OCI-LY7 (cell line): ENCODE measurements around the gene TECPR2. TPM values are rescaled to one million over a fixed set of nuclear protein-coding genes. Genes with fewer than 3 reads are reported as not detected.

Experiments used
- BruUV-seq: library from RNA; stranded (reverse); fragments of 400-500 nt; replicated peaks from 2 replicates; lab custom pipeline; 2021; lab: Mats Ljungman, UMichigan
- CTCF ChIA-PET: fragments of 300-600 bp; sonication (Branson Sonifier 250); formaldehyde crosslinking; loops from one replicate; lab custom pipeline; 2022; ENCODE audit warnings: antibody characterized with exemption; ENCODE audit not compliant: unreplicated experiment; lab: Charles Lee
- POLR2A ChIA-PET: fragments of 300-600 bp; sonication (Branson Sonifier 250); formaldehyde crosslinking; loops from one replicate; lab custom pipeline; 2022; ENCODE audit warnings: antibody characterized with exemption; lab: Charles Lee
- DNase-seq: peaks from one replicate; pipeline ENCODE4 v3.0.0-alpha.2; 2015; ENCODE audit warnings: low spot score
- H2AFZ ChIP-seq: fragments of 200-600 bp; sonication (generic), shearing (Covaris generic); 2 replicates; pipeline ENCODE4 v1.6.1; 2014; ENCODE audit warnings: mild to moderate bottlenecking, antibody characterized with exemption, low read length, moderate library complexity
- H3K27ac ChIP-seq: fragments of 200-600 bp; sonication (generic); 2 replicates; pipeline ENCODE4 v1.5.1; 2014; ENCODE audit warnings: mixed run types, low read depth, mild to moderate bottlenecking, moderate library complexity, low read length, inconsistent platforms; ENCODE audit not compliant: poor library complexity, severe bottlenecking
- H3K36me3 ChIP-seq: fragments of 200-600 bp; sonication (generic); 2 replicates; pipeline ENCODE4 v1.6.1; 2014; ENCODE audit warnings: mild to moderate bottlenecking, antibody characterized with exemption, low read length, moderate library complexity, mixed read lengths; ENCODE audit not compliant: insufficient read depth
- H3K4me1 ChIP-seq: fragments of 200-600 bp; sonication (generic); 2 replicates; pipeline ENCODE4 v1.5.1; 2014; ENCODE audit warnings: mild to moderate bottlenecking, low read length; ENCODE audit not compliant: insufficient read depth, poor library complexity, severe bottlenecking
- H3K4me2 ChIP-seq: fragments of 200-600 bp; sonication (generic); 2 replicates; pipeline ENCODE4 v1.6.1; 2014; ENCODE audit warnings: mild to moderate bottlenecking, low read length
- H3K4me3 ChIP-seq: fragments of 200-600 bp; sonication (generic); 2 replicates; pipeline ENCODE4 v1.5.1; 2014; ENCODE audit warnings: mild to moderate bottlenecking, low read depth, low read length; ENCODE audit not compliant: poor library complexity, severe bottlenecking
- H3K79me2 ChIP-seq: fragments of 200-600 bp; sonication (generic); 2 replicates; pipeline ENCODE4 v1.6.1; 2016; ENCODE audit warnings: low read depth, mild to moderate bottlenecking, low read length, moderate library complexity, mixed read lengths; ENCODE audit not compliant: insufficient read depth
- H3K9me2 ChIP-seq: fragments of 200-600 bp; sonication (generic); 2 replicates; pipeline ENCODE4 v1.6.1; 2016; ENCODE audit warnings: mild to moderate bottlenecking, low read length, mixed read lengths; ENCODE audit not compliant: insufficient read depth
- H3K9me3 ChIP-seq: fragments of 200-600 bp; sonication (generic); 2 replicates; pipeline ENCODE4 v1.6.1; 2014; ENCODE audit warnings: mild to moderate bottlenecking, mixed run types, low read length, mixed read lengths
- H4K20me1 ChIP-seq: fragments of 200-600 bp; sonication (generic); 2 replicates; pipeline ENCODE4 v1.6.1; 2014; ENCODE audit warnings: mild to moderate bottlenecking, antibody characterized with exemption, low read length, moderate library complexity, mixed read lengths; ENCODE audit not compliant: insufficient read depth
- CTCF ChIP-seq: fragments of 200-600 bp; sonication (generic); conservative IDR thresholded peaks from 2 replicates; pipeline ENCODE4 v1.5.1; 2014; ENCODE audit warnings: mild to moderate bottlenecking, antibody characterized with exemption, low read length, moderate library complexity, mixed read lengths
- EZH2phosphoT487 ChIP-seq: fragments of 200-600 bp; sonication (generic); IDR thresholded peaks from 2 replicates; pipeline ENCODE4 v1.6.1; 2018; ENCODE audit warnings: low read depth, borderline replicate concordance, mild to moderate bottlenecking, mixed run types, antibody characterized with exemption, low read length, moderate library complexity, mixed read lengths
- intact Hi-C: fragments of 100-400 bp; cut with micrococcal nuclease; formaldehyde crosslinking; loops from one replicate; pipeline ENCODE4 v1.10.0; 2022; ENCODE audit not compliant: unreplicated experiment
- total RNA-seq, 2 experiments: library from RNA; depleted of rRNA in 1 of 2; stranded (reverse); fragments of >200 nt in 1 of 2; shearing (Covaris generic) in 1 of 2; gene quantifications; 2 replicates each; pipeline ENCODE4 v1.2.3, GENCODE V29; 2014 to 2022

The TECPR2 gene
- total RNA-seq, 2 experiments from 2014 or later: 5.3 to 12.7 TPM

- H3K4me1 ChIP-seq: peaks cover 13% of the 10 kb centered on the region
- no peaks in the 10 kb centered on the region for H3K9me3 ChIP-seq
- H3K9me2 ChIP-seq: no peaks in the 10 kb centered on the region
- H4K20me1 ChIP-seq: no peaks in the 10 kb centered on the region
- ChIA-PET POLR2A (interaction anchor here (1.3 kb wide), 1 partner anchor 52 kb away, joined by 4 read pairs; no protein-coding TSS in a partner anchor), CTCF (no interaction called here)
- no peaks in the 10 kb centered on the region for H3K79me2 ChIP-seq
- BruUV-seq: no TSS peak
- TF ChIP-seq EZH2phosphoT487 (no peak), CTCF (no peak)
- no peaks in the 10 kb centered on the region for H3K36me3 ChIP-seq
- no peak for DNase-seq
- H2AFZ ChIP-seq: no peak overlapping the region
- intact Hi-C loops: no loop called here
- H3K27ac ChIP-seq: no peak overlapping the region
- no peak overlapping the region for H3K4me2 ChIP-seq
- H3K4me3 ChIP-seq: no peak overlapping the region
Measured at GRCh38 chr14:102538602-102539543, 176.1 kb downstream of the TECPR2 start.

- Histone ChIP-seq H2AFZ (no peak overlapping the region), H3K79me2 (no peaks in the 10 kb centered on the region), H3K4me1 (peaks cover 13% of the 10 kb centered on the region), H3K9me2 (no peaks in the 10 kb centered on the region), H3K4me3 (no peak overlapping the region), H3K27ac (no peak overlapping the region), H3K36me3 (no peaks in the 10 kb centered on the region), H4K20me1 (no peaks in the 10 kb centered on the region), H3K4me2 (no peak overlapping the region), H3K9me3 (no peaks in the 10 kb centered on the region)
- intact Hi-C loops: no loop called here
- TF ChIP-seq CTCF (no peak), EZH2phosphoT487 (no peak)
- BruUV-seq: no TSS peak
- DNase-seq: no peak
- POLR2A ChIA-PET: interaction anchor here (1.3 kb wide), 1 partner anchor 10 kb away, joined by 4 read pairs; no protein-coding TSS in a partner anchor
- CTCF ChIA-PET: interaction anchor here (0.6 kb wide), 1 partner anchor 40 kb away, joined by 4 read pairs; no protein-coding TSS in a partner anchor
Measured at GRCh38 chr14:102539544-102540314, 177.0 kb downstream of the TECPR2 start.
